Trophoblast cell (in vitro differentiated cells and primary cell): ENCODE data around the gene PRKN.
"Not testable (repeated sequence)": the region's sequence is repeated elsewhere in the genome, so short reads cannot be mapped to it uniquely, and the experiment has no call there.

Experiments used
- DNase-seq, 2 donors: peaks; one replicate each; pipeline ENCODE4 v3.0.0-alpha.2; 2016
- H2AFZ ChIP-seq: 2 replicates; pipeline ENCODE4 v1.6.1; 2013; ENCODE audit warnings: low read length, moderate library complexity, mild to moderate bottlenecking; ENCODE audit not compliant: insufficient read depth, poor library complexity
- H2AK5ac ChIP-seq: 2 replicates; pipeline ENCODE4 v1.6.1; 2013; ENCODE audit warnings: mild to moderate bottlenecking, low read length
- H2BK120ac ChIP-seq: 2 replicates; pipeline ENCODE4 v1.6.1; 2013; ENCODE audit warnings: low read length, mild to moderate bottlenecking, moderate library complexity; ENCODE audit not compliant: insufficient read depth, poor library complexity
- H2BK12ac ChIP-seq: 2 replicates; pipeline ENCODE4 v1.6.1; 2013; ENCODE audit warnings: mild to moderate bottlenecking, low read length, moderate library complexity
- H2BK5ac ChIP-seq: 2 replicates; pipeline ENCODE4 v1.6.1; 2013; ENCODE audit warnings: low read length, low read depth, moderate library complexity, mild to moderate bottlenecking; ENCODE audit not compliant: poor library complexity
- H3K14ac ChIP-seq: 2 replicates; pipeline ENCODE4 v1.6.1; 2013; ENCODE audit warnings: mild to moderate bottlenecking, low read length
- H3K18ac ChIP-seq: 2 replicates; pipeline ENCODE4 v1.6.1; 2013; ENCODE audit warnings: mild to moderate bottlenecking, low read length
- H3K23ac ChIP-seq: 2 replicates; pipeline ENCODE4 v1.6.1; 2013; ENCODE audit warnings: low read length
- H3K27ac ChIP-seq: 2 replicates; pipeline ENCODE4 v1.5.1; 2013; ENCODE audit warnings: low read depth, mild to moderate bottlenecking, inconsistent platforms, low read length, moderate library complexity
- H3K27me3 ChIP-seq: 2 replicates; pipeline ENCODE4 v1.6.1; 2013; ENCODE audit warnings: inconsistent platforms, mild to moderate bottlenecking, low read length, moderate library complexity; ENCODE audit not compliant: insufficient read depth
- H3K36me3 ChIP-seq, 2 experiments: 1 replicate in 1 of 2; 2 replicates in 1 of 2; pipeline ENCODE4 v1.6.1; 2013; ENCODE audit warnings: low read length in 2 of 2, mild to moderate bottlenecking in 2 of 2, moderate library complexity in 1 of 2; ENCODE audit not compliant: insufficient read depth in 2 of 2, control insufficient read depth in 1 of 2
- H3K4ac ChIP-seq: 2 replicates; pipeline ENCODE4 v1.6.1; 2013; ENCODE audit warnings: low read depth, mild to moderate bottlenecking, low read length, moderate library complexity
- H3K4me1 ChIP-seq, 2 experiments: 1 replicate in 1 of 2; 2 replicates in 1 of 2; pipeline ENCODE4 v1.6.1; 2013; ENCODE audit warnings: low read length in 2 of 2, mild to moderate bottlenecking in 2 of 2, moderate library complexity in 1 of 2; ENCODE audit not compliant: insufficient read depth in 2 of 2, control insufficient read depth in 1 of 2
- H3K4me2 ChIP-seq: 2 replicates; pipeline ENCODE4 v1.6.1; 2013; ENCODE audit warnings: inconsistent platforms, mild to moderate bottlenecking, low read length, moderate library complexity
- H3K4me3 ChIP-seq: 2 replicates; pipeline ENCODE4 v1.5.1; 2013; ENCODE audit warnings: mild to moderate bottlenecking, low read depth, low read length, inconsistent platforms
- H3K79me1 ChIP-seq: one replicate; pipeline ENCODE4 v1.6.1; 2013; ENCODE audit warnings: low read length
- H3K79me2 ChIP-seq: 2 replicates; pipeline ENCODE4 v1.6.1; 2013; ENCODE audit warnings: low read length, mild to moderate bottlenecking; ENCODE audit not compliant: control insufficient read depth, insufficient read depth, poor library complexity
- H3K9ac ChIP-seq: 2 replicates; pipeline ENCODE4 v1.6.1; 2013; ENCODE audit warnings: mild to moderate bottlenecking, low read length
- H3K9me3 ChIP-seq: 2 replicates; pipeline ENCODE4 v1.6.1; 2013; ENCODE audit warnings: low read depth, mild to moderate bottlenecking, control low read depth, inconsistent platforms, low read length; ENCODE audit not compliant: insufficient read depth
- H4K12ac ChIP-seq: 2 replicates; pipeline ENCODE4 v1.6.1; 2013; ENCODE audit warnings: low read depth, mild to moderate bottlenecking, low read length, moderate library complexity
- H4K8ac ChIP-seq: 2 replicates; pipeline ENCODE4 v1.6.1; 2013; ENCODE audit warnings: low read depth, mild to moderate bottlenecking, low read length, moderate library complexity
- H4K91ac ChIP-seq: one replicate; pipeline ENCODE4 v1.6.1; 2013; ENCODE audit warnings: low read depth, mild to moderate bottlenecking, low read length, moderate library complexity
- WGBS: extraction: QIAGEN DNeasy Blood & Tissue Kit; methylation state at CpG from one replicate; pipeline ENCODE4 v1.1.7; 2013; ENCODE audit warnings: missing lambda C conversion rate; ENCODE audit not compliant: insufficient read length, insufficient coverage; ENCODE audit errors: extremely low coverage; 5-methylcytosine and 5-hydroxymethylcytosine counted together

PRKN gene

GRCh38 chr6:162532283-162533008, 195.1 kb downstream of the PRKN start:
- Histone ChIP-seq H2BK120ac (no peak overlapping the region), H4K91ac (no peak overlapping the region), H3K9ac (no peak overlapping the region), H3K4me2 (peak overlapping the region; percentile 1), H2BK5ac (no peak overlapping the region), H3K9me3 (no peaks in the 10 kb centered on the region), H3K4me1 (peaks cover 5 to 10% of the 10 kb centered on the region in 2 experiments), H2BK12ac (no peak overlapping the region), H3K79me1 (no peaks in the 10 kb centered on the region), H3K23ac (no peak overlapping the region), H3K79me2 (no peaks in the 10 kb centered on the region), H4K8ac (no peak overlapping the region), H3K27ac (no peak overlapping the region), H2AFZ (no peak overlapping the region), H3K18ac (no peak overlapping the region), H3K27me3 (no peaks in the 10 kb centered on the region), H4K12ac (no peak overlapping the region), H3K36me3 (no peaks in the 10 kb centered on the region), H2AK5ac (no peak overlapping the region), H3K14ac (no peak overlapping the region), H3K4me3 (no peak overlapping the region), H3K4ac (no peak overlapping the region)
- no peak for DNase-seq
- no CpG with 5 or more reads among the region's 9 CpGs for WGBS

GRCh38 chr6:162531391-162531790, 196.2 kb downstream of the PRKN start:
- not testable (repeated sequence) for H4K8ac ChIP-seq, H2AK5ac ChIP-seq, H3K79me2 ChIP-seq, H3K18ac ChIP-seq, H2BK5ac ChIP-seq, H3K79me1 ChIP-seq, H2BK12ac ChIP-seq, H3K14ac ChIP-seq, H2AFZ ChIP-seq, H3K4me3 ChIP-seq, DNase-seq, H3K4ac ChIP-seq, H3K36me3 ChIP-seq, H3K9ac ChIP-seq, H3K27ac ChIP-seq, H4K91ac ChIP-seq, H3K4me2 ChIP-seq, H3K27me3 ChIP-seq, H3K9me3 ChIP-seq, H2BK120ac ChIP-seq, H4K12ac ChIP-seq, H3K23ac ChIP-seq
- no CpG with 5 or more reads among the region's 4 CpGs for WGBS
- H3K4me1 ChIP-seq = peaks cover 5 to 10% of the 10 kb centered on the region in 2 experiments

GRCh38 chr6:162528538-162528937, 199.0 kb downstream of the PRKN start:
- no peak overlapping the region for H4K91ac ChIP-seq
- H4K12ac ChIP-seq = no peak overlapping the region
- no peak overlapping the region for H3K27ac ChIP-seq
- no peaks in the 10 kb centered on the region for H3K79me2 ChIP-seq
- H2BK120ac ChIP-seq = no peak overlapping the region
- H3K14ac ChIP-seq = no peak overlapping the region
- no peak overlapping the region for H3K18ac ChIP-seq
- no peak overlapping the region for H3K9ac ChIP-seq
- H3K4me3 ChIP-seq = no peak overlapping the region
- H3K9me3 ChIP-seq = no peaks in the 10 kb centered on the region
- H2AK5ac ChIP-seq = no peak overlapping the region
- no peak overlapping the region for H2BK5ac ChIP-seq
- no peak overlapping the region for H3K23ac ChIP-seq
- WGBS = no CpG with 5 or more reads among the region's 6 CpGs
- DNase-seq = no peak
- H2AFZ ChIP-seq = no peak overlapping the region
- no peak overlapping the region for H4K8ac ChIP-seq
- H3K36me3 ChIP-seq = no peaks in the 10 kb centered on the region
- no peaks in the 10 kb centered on the region for H3K79me1 ChIP-seq
- H2BK12ac ChIP-seq = no peak overlapping the region
- no peaks in the 10 kb centered on the region for H3K27me3 ChIP-seq
- H3K4me1 ChIP-seq = peaks cover 5 to 10% of the 10 kb centered on the region in 2 experiments
- H3K4me2 ChIP-seq = no peak overlapping the region
- H3K4ac ChIP-seq = no peak overlapping the region

GRCh38 chr6:162526960-162527359, 200.6 kb downstream of the PRKN start:
- H3K79me2 ChIP-seq = no peaks in the 10 kb centered on the region
- no peak overlapping the region for H3K4me2 ChIP-seq
- no peak overlapping the region for H3K23ac ChIP-seq
- no peak overlapping the region for H2AK5ac ChIP-seq
- no peak overlapping the region for H2BK120ac ChIP-seq
- no peak overlapping the region for H2AFZ ChIP-seq
- H3K27me3 ChIP-seq = no peaks in the 10 kb centered on the region
- no peak overlapping the region for H3K4ac ChIP-seq
- no CpG with 5 or more reads among the region's 7 CpGs for WGBS
- no peak overlapping the region for H3K4me3 ChIP-seq
- no peaks in the 10 kb centered on the region for H3K36me3 ChIP-seq
- no peak overlapping the region for H3K27ac ChIP-seq
- H3K9ac ChIP-seq = no peak overlapping the region
- no peak overlapping the region for H3K14ac ChIP-seq
- H2BK5ac ChIP-seq = no peak overlapping the region
- no peak overlapping the region for H4K91ac ChIP-seq
- no peak overlapping the region for H4K12ac ChIP-seq
- no peaks in the 10 kb centered on the region for H3K79me1 ChIP-seq
- DNase-seq = no peak
- H3K18ac ChIP-seq = no peak overlapping the region
- H3K4me1 ChIP-seq = peaks cover 0 to 3% of the 10 kb centered on the region in 2 experiments
- no peaks in the 10 kb centered on the region for H3K9me3 ChIP-seq
- no peak overlapping the region for H4K8ac ChIP-seq
- no peak overlapping the region for H2BK12ac ChIP-seq
